ENCODE results near the gene PPP1R1B.

The PPP1R1B gene

GRCh38 chr17:39600288-39600996, 26.3 kb upstream of the PPP1R1B start:
- DNase-seq (ENCODE audit: low read depth), result no peak

GRCh38 chr17:39600997-39601597, 25.7 kb upstream of the PPP1R1B start:
- DNase-seq (ENCODE audit: low read depth), result no peak

DNA sequence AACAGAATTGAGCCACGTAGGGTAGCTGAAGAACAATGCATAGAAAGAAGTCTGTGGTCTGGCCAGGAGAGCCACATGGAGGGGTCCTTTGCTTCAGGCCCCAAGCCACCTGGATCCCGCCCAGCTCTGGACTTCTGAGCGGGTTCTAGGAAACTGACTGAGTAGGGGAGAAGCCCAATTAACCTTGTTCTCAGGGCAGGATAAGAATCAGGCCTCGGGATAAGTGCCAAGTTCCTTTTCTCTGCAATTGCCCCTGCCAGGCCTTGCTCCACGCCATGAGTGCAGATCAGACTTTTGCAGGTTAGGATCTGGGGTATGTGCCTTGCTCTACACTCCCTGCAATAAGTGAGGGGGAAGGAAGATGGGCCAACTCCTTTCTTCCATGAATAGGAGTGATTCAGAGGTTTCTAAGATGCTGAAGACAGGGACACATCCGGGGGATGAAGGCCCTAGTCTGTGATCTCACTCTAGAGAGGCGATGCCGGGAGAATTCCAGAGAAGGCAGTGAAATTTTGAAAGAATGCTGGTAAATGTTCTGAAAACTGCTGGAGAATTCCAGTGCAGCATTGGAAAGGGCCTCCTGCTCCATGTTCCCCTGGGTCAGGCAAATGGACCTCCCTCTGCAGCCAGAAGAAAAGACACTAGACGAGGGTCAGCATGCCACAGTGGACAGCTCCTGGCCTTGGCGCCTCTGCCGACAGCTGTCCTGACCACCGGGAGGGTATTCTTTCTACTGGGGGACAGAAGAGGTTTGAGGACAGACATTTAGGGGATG, 24.8 kb upstream of the PPP1R1B start:
- no peak for DNase-seq (ENCODE audit: low read depth)

GRCh38 chr17:39602533-39603303, 24.0 kb upstream of the PPP1R1B start:
- no peak for DNase-seq (ENCODE audit: low read depth)

DNA sequence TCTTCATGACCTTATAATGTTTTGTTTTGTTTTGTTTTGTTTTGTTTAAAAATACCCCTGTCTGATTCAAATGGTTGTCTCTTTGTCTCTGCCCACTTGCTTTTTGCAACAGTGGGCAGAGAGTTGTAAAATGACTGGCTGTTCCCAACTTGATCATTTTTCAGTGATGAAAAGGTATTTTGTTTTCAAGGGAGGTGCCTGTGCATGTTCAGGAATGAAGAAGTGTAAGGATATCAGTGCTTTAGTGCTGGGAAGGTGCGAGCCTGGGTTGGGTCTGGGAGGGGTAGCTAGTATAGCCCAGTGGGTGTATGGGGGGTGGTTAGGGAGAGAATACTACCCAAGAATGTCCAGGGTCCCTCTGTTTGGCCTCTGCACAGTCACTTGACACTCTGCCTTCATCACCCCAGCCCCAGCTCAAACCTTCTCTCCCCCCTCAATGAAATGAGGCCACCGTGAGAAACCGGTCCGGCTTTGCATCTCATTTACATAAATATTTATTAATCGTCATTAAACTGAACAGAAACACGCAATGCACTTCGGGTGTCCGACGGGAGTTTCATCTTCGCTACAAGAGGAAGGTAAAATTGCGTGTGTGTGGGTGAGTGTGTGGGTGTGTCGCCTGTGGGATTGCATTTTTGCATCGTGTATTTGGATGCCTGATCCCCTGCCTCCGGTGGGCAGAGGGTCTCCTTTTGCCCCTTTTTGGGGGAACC, 23.3 kb upstream of the PPP1R1B start:
- no peak for DNase-seq (ENCODE audit: low read depth)

DNA sequence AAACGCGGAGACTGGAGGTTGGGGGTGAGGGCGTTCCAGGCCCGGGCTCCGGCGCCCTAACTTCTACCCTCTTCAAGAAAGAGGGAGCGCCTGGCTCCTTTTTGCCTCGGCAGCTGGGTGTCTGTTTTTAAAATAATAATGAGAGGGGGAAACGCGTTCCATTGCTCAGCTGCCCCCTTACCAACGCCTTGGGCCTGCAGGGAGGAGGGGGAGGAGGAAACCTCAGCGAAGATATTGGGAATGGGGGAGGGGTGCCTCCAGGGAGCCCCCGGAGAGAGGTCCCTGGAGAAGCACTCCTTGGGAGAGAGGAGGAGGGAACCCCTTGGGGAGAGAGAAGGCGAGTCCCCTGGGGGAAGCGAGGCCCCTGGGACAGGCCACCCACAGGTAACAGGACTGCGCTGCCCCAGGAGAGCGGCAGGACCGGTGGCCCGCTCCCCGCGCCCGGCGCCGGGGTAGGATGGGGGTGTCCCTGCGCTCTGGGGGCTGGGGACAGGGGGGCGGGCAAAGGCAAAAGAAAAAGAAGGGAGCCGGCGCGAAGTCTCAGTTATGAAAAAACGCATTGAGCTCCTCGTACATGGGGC, 21.8 kb upstream of the PPP1R1B start:
- DNase-seq (ENCODE audit: low read depth), result no peak

- DNase-seq (ENCODE audit: low read depth), result no peak
Observed at GRCh38 chr17:39605492-39606433, 21.0 kb upstream of the PPP1R1B start.

DNA sequence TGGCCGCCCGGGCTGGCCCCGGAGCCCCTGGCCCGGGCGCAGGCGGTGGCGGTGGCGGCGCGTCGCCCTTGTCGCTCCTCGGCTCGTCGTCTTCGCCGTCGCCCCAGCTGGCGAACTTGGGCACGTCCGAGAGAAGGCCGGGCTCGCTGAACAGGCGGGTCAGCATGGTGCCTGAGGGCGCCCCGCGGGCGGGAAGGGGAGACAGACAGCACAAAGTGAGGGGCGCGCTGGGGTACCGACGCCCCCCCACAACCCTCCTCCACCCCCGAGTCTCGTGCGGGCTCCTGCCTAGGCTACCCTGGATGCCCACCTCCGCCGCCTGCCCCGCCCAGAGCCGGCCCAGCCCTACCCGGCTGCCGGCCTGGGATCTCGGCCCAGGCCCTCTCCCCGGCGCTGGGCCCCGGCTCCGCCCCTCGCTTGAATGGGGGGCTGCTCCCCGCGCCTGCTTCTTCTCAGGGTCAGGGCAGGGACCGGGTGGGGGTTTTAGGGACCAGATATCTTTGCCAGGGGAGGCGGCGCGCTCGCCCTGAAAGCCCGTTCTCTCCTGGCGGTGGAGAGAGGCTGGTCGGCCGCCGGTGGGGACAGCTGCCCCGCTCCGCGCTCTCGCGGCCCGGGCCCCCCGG, 20.2 kb upstream of the PPP1R1B start:
- no peak for DNase-seq (ENCODE audit: low read depth)

DNA sequence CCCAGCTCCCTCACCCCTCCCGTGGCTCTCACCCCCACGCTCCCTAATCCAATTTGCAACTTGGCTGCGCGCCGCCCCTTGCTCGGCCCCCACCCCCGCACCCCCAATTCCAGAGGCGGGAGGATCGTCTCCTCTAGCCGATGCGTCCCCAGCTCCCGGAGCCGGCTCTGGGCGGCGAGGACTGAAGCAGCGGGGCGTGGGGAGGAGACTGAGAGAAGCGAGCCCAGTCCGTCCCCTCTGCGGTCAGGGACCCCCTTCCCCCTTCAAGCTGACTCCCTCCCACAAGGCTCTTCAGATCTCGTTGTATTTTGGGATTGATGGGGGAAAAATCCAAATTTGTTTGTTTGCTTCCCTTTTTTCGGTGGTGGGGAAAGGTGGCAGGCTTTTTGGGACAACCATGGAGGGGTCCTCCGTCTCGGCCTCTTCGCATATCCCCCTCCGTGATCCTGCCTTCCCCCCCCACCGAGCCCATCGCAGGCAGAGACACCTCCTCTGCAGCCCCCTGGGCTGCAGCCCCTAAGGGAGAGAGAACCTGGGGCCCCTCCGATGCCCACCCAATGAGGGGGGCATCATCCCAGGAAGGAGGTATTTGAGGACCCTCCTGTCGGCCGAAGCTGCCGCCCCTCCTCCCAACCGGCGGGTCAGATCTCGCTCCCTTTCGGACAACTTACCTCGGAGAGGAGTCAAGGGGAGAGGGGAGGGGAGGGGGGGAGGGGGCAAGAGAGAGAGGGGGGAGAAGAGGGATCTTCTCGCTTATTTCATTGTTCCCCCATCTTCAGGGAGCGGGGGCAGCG, 19.5 kb upstream of the PPP1R1B start:
- no peak for DNase-seq (ENCODE audit: low read depth)

DNA sequence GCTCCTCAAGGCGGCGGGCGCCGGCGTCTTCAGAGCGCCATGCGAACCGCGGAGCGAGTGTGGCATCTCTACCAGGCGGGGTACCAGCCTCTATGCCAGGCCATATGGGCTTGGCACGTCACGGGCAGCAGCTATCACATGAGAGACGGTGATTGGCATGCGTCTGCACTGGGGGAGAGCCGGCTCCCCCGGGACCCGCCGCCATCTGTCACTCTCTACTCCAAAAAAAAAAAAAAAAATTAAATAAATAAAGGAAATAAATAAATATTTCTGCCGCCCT, 19.0 kb upstream of the PPP1R1B start, which contains the start of gene NEUROD2:
NEUROD2 (minus strand) TSS at position 70 of the 280 bp plus-strand sequence. CDS start 1,321 bp downstream, outside the sequence.
- DNase-seq (ENCODE audit: low read depth), result no peak

- DNase-seq (ENCODE audit: low read depth), result no peak
Observed at GRCh38 chr17:39608142-39608981, 18.4 kb upstream of the PPP1R1B start.

GRCh38 chr17:39609416-39610025, 17.2 kb upstream of the PPP1R1B start:
- DNase-seq (ENCODE audit: low read depth), result no peak

DNA sequence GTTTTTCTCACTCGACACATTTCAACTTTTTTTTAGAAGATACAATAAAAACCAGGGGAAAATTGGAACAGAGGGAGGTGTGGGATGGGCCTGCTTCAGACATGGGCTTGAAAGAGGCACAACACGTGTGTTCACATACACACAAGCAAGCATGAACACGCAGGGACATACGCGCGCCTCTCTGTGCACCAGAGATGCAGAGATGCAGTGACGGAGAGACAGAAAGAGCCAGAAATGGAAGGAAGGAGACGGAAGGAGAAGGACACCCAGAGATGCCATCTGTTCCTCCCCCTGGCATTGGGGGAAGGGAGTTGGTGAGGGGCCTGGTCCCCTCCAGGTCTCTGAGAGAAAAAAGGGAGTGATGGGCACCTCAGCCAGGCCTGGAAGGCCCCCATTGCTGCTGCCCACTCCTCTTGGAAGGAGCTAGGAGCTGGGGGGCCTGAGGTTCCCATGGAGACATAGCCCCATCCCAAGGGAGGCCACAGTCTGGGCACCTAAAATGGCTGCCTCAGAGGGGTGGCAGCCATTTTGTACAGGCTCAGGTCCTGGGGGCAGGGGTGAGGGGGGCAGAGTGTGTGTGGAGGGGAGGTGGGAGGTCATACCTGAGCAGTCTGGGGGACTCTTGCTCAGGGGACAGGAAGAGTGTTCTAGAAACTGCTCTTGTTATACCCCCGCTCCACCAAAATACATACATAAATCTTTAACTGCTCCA, 15.2 kb upstream of the PPP1R1B start:
- no peak for DNase-seq (ENCODE audit: low read depth)

DNA sequence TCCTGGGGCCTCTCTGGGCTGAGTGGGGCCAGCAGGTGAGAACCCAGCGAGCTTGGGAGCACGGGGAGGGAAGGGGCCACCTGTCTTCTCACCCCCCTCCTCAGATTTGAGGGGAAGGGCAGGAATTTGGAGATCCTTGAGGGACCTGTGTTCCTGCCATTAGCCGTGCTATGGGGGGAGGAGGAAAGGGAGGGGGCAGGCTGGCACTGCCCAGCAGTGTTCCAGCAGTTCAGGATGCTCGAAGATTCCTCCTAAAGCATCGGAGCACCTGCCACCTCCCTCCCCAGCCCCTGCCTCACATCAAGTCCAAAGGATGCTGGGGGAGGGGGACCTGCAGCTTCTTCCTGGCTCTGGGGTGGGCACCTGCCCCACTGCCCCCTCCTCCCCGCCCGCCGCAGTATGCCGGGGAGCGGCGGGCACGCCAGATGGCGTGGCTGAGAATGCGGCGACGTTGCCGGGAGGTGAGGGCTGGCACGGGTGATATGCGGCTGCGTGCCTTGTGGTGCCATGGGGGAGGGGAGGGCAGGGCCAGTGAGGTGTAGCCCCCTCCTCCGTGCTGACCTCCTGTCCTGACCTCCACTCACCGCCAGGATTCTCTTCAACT, 14.4 kb upstream of the PPP1R1B start:
- no peak for DNase-seq (ENCODE audit: low read depth)

DNA sequence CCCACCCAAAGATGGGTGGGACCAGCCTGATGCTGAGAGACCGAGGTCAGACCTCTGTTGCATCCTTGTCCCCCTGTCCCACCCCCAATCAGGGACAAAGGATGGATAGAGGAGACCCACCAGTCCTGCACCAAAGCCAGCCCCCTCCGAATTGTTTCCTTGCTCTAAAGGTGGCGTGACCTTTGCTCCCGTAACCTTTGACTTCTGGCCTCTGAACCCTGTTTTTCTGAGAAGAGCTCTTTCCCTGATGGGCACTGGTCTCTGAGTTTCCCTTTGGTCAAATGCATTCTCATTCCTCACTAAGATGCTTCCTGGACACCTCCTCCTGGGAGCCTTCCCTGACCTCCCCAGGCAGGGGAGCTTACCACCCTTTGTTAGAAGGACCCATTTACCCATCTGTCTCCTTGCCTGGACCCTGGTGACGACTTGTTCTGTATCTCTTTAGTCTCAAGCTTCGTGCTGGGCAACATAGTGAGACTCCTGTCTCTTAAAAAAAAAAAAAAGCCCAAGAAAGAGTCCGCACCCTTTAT, 13.8 kb upstream of the PPP1R1B start:
- no peak for DNase-seq (ENCODE audit: low read depth)

DNA sequence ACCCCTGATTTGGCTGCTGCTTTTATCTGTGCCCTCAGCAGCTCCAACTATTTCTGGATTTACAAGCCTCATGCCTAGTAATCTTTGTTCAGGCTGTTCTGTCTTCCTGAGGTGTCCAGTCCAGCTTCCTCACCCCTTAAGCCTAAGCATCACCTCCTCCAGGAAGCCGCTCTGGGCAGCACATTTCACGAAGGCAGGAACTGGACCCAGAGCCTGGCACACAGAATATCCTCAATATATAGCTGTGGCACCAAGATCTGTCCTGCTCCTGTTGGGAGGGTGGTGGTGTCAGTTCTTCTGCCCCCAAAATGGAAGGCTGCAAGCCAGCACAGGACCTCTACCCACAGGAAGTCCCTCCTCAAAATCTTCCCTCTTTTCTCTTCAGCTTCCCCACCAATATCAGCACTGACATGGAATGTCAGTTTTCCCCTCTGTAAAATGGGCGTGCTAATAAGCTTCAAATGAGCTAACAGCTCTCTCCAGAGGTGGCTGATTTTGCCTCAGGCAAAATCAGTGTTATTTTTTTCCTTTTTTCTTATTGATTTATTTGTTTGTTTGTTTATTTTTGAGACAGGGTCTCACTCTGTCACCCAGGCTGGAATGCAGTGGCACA, 12.1 kb upstream of the PPP1R1B start:
- no peak for DNase-seq (ENCODE audit: low read depth)

Measured in CMK (cell line).